SK-N-SH treated with all-trans-retinoic acid at 6 μM for 48 hours (cell line): ENCODE data around the gene ZFP91.

Source experiments
- ATAC-seq: fragments of 200-7000 bp; cut with Tn5 transposase; 3 replicates; pipeline ENCODE4 v1.9.1; 2020; ENCODE audit warnings: mild to moderate bottlenecking, moderate library complexity
- ARNTL ChIP-seq: fragments of 450-650 bp; formaldehyde crosslinking; IDR thresholded peaks from 2 replicates; pipeline ENCODE4 v1.5.0; 2020; ENCODE audit warnings: low read depth, mild to moderate bottlenecking, moderate library complexity, borderline replicate concordance
- ESRRG ChIP-seq: fragments of 250-450 bp; sonication (Bioruptor Pico); IDR thresholded peaks from 2 replicates; pipeline ENCODE4 v1.6.1; 2021; ENCODE audit warnings: mild to moderate bottlenecking
- GLIS3 ChIP-seq: fragments of 250-450 bp; sonication (Bioruptor Pico); IDR thresholded peaks from 2 replicates; pipeline ENCODE4 v1.5.0; 2020; ENCODE audit warnings: mild to moderate bottlenecking, moderate library complexity
- RARB ChIP-seq: fragments of 250-450 bp; sonication (Bioruptor Pico); IDR thresholded peaks from 2 replicates; pipeline ENCODE4 v1.8.0; 2021; ENCODE audit warnings: mild to moderate bottlenecking, moderate library complexity
- TSHZ2 ChIP-seq: fragments of 250-450 bp; sonication (Bioruptor Pico); IDR thresholded peaks from 2 replicates; pipeline ENCODE4 v1.5.0; 2020; ENCODE audit warnings: mild to moderate bottlenecking, moderate library complexity
- ZFP3 ChIP-seq: fragments of 250-450 bp; sonication (Bioruptor Pico); IDR thresholded peaks from 2 replicates; pipeline ENCODE4 v1.5.0; 2020; ENCODE audit warnings: mild to moderate bottlenecking, moderate library complexity
- ZNF565 ChIP-seq: fragments of 450-650 bp; formaldehyde crosslinking; conservative IDR thresholded peaks from 2 replicates; pipeline ENCODE4 v1.5.0; 2020; ENCODE audit warnings: low read depth, mild to moderate bottlenecking, moderate library complexity
- ZNF70 ChIP-seq: fragments of 450-650 bp; formaldehyde crosslinking; IDR thresholded peaks from 2 replicates; pipeline ENCODE4 v1.5.0; 2020; ENCODE audit warnings: mild to moderate bottlenecking, moderate library complexity
- ZNF8 ChIP-seq: fragments of 450-650 bp; formaldehyde crosslinking; IDR thresholded peaks from 2 replicates; pipeline ENCODE4 v1.5.0; 2020; ENCODE audit warnings: mild to moderate bottlenecking, moderate library complexity
- TF ChIP-seq, protein P1 (sequence below): fragments of 250-450 bp; sonication (Bioruptor Pico); IDR thresholded peaks from 2 replicates; pipeline ENCODE4 v1.8.0; 2021; ENCODE audit warnings: low read depth, mild to moderate bottlenecking, moderate library complexity, borderline replicate concordance
- TF ChIP-seq, protein P2 (sequence below): fragments of 250-450 bp; sonication (Bioruptor Pico); IDR thresholded peaks from 2 replicates; pipeline ENCODE4 v1.5.1; 2020; ENCODE audit warnings: low read depth, mild to moderate bottlenecking, moderate library complexity
- TF ChIP-seq, protein P3 (sequence below): fragments of 250-450 bp; sonication (Bioruptor Pico); IDR thresholded peaks from 2 replicates; pipeline ENCODE4 v1.8.0; 2020; ENCODE audit warnings: mild to moderate bottlenecking, moderate library complexity, borderline replicate concordance

Gene ZFP91

GRCh38 chr11:58579192-58580129 is 598 bp downstream of the ZFP91 start:
- ATAC-seq = peak; percentile 62
- TF ChIP-seq ESRRG (CRISPR knock-in tag) (no peak), ZFP3 (no peak), RARB (no peak), GLIS3 (CRISPR knock-in tag) (no peak), ZNF8 (CRISPR knock-in tag) (no peak), ARNTL (no peak)
- TF ChIP-seq, protein P1, sequence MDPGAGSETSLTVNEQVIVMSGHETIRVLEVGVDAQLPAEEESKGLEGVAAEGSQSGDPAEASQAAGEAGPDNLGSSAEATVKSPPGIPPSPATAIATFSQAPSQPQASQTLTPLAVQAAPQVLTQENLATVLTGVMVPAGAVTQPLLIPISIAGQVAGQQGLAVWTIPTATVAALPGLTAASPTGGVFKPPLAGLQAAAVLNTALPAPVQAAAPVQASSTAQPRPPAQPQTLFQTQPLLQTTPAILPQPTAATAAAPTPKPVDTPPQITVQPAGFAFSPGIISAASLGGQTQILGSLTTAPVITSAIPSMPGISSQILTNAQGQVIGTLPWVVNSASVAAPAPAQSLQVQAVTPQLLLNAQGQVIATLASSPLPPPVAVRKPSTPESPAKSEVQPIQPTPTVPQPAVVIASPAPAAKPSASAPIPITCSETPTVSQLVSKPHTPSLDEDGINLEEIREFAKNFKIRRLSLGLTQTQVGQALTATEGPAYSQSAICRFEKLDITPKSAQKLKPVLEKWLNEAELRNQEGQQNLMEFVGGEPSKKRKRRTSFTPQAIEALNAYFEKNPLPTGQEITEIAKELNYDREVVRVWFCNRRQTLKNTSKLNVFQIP = peak; percentile 68; the same call in 1 of the 2 replicates
- TF ChIP-seq, protein P2, sequence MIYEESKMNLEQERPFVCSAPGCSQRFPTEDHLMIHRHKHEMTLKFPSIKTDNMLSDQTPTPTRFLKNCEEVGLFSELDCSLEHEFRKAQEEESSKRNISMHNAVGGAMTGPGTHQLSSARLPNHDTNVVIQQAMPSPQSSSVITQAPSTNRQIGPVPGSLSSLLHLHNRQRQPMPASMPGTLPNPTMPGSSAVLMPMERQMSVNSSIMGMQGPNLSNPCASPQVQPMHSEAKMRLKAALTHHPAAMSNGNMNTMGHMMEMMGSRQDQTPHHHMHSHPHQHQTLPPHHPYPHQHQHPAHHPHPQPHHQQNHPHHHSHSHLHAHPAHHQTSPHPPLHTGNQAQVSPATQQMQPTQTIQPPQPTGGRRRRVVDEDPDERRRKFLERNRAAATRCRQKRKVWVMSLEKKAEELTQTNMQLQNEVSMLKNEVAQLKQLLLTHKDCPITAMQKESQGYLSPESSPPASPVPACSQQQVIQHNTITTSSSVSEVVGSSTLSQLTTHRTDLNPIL (CRISPR knock-in tag) = no peak

GRCh38 chr11:58580311-58580710 is 1.4 kb downstream of the ZFP91 start:
- no peak for ATAC-seq

DNA sequence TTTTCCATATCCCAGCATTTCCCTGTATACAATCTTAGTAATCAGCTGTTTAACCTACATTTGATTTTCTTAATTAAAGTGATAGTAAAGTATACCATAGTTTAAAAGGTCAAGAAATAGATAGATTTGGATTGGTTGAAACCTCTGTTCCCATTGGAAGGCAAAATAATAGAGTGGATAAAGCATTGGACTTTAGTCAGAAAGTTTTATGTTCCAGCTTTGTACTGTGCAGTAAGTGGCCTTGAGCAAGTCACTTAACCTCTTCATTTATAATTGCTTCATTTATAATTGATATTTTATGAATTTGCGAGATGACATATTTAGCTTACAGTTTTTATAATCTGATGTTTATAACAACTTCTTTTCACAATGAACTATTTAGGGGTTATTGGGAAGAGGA is 3.6 kb downstream of the ZFP91 start:
- TF ChIP-seq ARNTL = no peak
- TF ChIP-seq ZNF565 (CRISPR knock-in tag) = no peak
- TF ChIP-seq, protein P2 (CRISPR knock-in tag) = no peak
- no peak for TF ChIP-seq TSHZ2 (CRISPR knock-in tag)
- no peak for TF ChIP-seq ZNF70 (CRISPR knock-in tag)
- ATAC-seq = no peak

More at GRCh38 chr11:58580311-58580710, 1.4 kb downstream of the ZFP91 start:
- TF ChIP-seq, protein P1 = no peak
- TF ChIP-seq ZNF70 (CRISPR knock-in tag) = no peak
- TF ChIP-seq GLIS3 (CRISPR knock-in tag) = no peak
- TF ChIP-seq, protein P3, sequence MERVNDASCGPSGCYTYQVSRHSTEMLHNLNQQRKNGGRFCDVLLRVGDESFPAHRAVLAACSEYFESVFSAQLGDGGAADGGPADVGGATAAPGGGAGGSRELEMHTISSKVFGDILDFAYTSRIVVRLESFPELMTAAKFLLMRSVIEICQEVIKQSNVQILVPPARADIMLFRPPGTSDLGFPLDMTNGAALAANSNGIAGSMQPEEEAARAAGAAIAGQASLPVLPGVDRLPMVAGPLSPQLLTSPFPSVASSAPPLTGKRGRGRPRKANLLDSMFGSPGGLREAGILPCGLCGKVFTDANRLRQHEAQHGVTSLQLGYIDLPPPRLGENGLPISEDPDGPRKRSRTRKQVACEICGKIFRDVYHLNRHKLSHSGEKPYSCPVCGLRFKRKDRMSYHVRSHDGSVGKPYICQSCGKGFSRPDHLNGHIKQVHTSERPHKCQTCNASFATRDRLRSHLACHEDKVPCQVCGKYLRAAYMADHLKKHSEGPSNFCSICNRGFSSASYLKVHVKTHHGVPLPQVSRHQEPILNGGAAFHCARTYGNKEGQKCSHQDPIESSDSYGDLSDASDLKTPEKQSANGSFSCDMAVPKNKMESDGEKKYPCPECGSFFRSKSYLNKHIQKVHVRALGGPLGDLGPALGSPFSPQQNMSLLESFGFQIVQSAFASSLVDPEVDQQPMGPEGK (CRISPR knock-in tag) = no peak
- TF ChIP-seq TSHZ2 (CRISPR knock-in tag) = no peak
- TF ChIP-seq, all 23 proteins: peak for 0
